ENCODE data around the gene POLR2I.

DNA sequence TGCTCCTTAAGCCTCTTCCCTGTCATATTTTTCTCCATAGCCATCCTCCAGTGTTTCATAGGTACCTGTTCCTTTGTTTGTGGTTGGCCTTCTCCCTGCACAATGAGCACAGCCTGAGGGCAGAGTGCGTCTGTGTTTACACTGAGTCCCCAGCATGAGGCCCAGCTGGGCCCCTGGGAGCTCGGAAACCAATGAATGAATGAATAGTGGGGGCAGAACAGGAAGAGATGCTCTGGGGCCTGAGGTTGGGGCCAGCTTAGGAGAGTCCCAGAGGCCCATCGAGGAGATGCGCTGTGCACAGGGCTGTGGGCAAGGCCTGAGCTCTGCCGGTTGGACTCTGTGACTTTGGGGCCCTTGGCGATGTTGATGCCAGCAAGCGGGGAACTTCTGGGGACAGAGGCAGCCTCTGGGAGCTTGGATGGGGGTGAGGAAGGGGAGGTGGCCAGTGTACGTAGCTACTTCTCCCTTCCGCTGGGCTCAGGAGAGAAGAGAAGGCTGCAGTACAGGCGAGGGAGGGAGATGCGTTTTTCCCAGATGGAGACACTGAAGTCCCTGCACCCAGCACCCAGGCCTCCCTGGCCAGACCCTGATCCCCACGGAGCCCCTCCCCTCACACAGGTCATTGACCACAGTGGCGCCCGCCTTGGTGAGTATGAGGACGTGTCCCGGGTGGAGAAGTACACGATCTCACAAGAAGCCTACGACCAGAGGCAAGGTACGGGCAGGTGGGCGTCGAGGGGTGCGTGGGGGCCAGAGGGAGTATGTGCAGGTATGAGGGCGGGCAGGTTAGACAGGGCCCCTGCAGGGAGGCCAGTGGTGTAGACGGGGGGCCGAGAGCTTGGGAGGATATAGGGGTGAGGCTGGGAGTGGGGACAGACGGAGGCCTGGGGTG lies 5.7 kb upstream of the POLR2I start:
- TF ChIP-seq CTCF (IDR thresholded peaks at IDR 0.05; ENCODE audit: low read depth, low read length) (no peak), EZH2phosphoT487 (IDR thresholded peaks at IDR 0.05; ENCODE audit: low read depth) (no peak)
